Stimulated activated CD8-positive, alpha-beta memory T cell treated with anti-CD3 and anti-CD28 coated beads, Interleukin-15, amount 100 ng/mL, for 4 hours (primary cell): ENCODE data around the gene DMRTB1.

Experiments
- DNase-seq, 2 donors: peaks; one replicate each; pipeline ENCODE4 v3.0.0-alpha.2; 2020; ENCODE audit warnings: low read depth in 2 of 2

Gene DMRTB1

DNA sequence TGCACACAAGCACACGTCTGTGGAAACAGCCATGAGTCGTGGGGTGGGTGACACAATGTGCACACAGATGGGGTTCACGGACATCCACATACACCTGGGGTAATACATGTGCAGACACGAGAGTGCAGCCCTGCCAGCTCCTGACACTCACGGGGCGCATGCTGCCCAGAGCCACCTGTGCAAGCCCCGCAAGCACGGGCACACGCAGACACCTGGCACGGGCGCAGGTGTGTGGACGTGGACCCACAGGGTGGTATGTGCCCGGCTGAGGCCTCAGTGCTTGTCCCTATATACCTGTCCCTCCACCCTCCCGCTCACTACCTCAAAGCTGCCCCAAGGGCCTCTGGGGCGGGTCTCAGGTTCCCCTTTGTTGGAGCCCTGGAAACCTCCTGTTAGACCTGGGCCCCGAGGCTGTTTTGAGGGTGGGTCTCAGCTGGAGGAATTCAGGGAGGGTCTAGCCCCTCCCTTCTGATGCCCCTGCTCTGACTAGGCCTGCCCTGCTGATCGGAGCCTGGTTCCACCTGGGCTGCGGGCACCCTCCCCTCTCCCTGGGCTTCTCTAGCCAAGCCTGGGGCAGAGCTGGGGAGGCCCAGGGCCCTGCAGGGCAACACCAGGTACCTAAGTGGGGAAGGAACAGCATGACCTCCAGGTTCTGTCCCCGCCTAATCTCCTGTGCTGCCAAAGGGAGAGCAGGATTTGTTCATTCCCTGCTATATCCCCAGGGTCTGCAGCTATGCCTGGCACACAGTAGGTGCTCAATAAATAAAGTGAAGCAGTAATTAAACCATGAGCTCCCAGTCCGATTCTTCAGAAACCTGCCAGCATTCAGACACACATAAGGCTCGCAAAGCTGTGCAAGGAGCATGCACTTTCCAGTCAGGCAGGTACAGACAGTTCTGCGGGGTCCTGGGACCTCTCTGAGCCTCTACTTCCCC is 49.1 kb downstream of the DMRTB1 start:
- no peak for DNase-seq

DNA sequence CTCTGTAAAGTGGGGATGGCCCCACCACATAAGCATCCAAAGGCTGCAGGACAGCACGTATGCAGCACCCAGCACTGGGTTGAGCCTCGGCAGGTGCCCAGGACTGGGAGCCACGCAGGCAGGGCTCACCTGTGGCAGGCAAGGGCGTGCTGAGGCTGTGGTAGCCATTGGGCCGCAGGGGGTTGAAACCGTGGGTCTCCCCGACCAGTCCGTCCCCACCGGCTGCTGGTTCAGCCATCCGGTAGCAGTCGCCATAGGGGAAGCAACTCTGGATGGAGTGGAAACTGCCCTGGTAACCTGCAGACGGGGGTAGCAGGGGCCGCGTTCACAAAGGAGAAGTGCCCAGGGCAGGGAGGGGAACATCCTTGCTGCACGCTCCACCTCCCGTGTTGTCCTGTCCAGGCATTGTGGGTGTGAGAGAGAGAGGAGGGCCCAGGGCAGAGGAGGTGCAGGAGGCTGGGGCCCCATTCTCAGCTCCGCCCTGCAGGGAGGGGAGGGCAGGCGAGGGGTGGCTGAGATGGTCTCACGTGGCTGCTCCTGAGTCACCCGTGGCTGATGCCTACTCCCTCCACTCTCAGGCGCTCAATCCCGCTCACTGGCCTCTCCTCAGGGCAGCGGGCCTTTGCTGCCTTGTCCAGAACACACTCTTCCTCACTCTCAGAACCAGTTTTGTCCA is 49.9 kb downstream of the DMRTB1 start:
- DNase-seq = no peak

GRCh38 chr1:53509775-53510174 is 50.6 kb downstream of the DMRTB1 start:
- no peak for DNase-seq

DNA sequence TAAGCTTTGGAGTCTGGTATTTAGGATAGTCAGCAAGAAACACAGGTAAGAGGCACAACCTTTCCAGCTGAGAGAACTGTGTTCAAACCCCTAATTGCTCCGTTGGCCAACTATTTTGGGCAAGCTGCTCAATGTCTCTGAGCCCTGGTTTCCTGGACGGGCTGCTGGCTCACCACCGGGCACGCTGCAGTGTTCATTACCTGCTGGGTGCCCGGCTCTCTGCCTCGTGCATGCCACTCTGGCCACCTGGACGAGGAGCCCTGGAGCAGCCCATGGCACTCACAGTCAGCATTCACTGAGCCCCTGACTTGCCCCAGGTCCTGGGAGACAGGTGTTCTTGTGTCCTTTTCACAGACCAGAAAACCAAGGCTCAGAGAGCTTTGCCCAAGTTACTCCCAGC is 51.0 kb downstream of the DMRTB1 start:
- no peak for DNase-seq

DNA sequence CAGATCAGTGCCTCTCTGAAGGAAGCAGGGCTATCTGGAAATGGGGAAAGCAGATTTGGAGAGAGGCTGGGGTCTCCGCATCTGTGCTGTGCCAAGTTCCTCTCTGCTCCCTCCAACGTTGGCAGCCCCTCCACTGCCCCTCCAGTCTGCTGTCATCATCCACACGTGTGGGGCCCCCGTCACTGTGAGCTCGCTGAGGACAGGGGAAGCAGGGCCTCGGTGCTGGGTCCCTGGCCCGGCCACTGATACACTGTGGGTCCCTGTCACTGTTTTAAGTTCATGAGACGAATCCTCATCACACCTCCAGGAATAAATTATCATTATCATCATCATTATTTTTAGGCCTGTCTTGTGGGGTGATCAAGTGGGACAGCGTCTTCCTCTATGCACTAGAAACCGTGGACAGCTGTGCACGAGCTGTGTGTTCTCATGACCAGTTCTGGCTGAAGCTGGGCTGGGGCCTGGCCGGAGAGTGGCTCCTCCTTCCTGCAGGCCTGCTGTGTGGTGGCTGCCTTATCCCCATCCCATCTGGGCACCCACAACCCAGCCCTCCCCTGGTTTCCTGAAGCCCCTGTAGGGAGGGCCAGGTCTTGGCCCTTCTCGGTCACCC is 52.2 kb downstream of the DMRTB1 start:
- DNase-seq = no peak

DNA sequence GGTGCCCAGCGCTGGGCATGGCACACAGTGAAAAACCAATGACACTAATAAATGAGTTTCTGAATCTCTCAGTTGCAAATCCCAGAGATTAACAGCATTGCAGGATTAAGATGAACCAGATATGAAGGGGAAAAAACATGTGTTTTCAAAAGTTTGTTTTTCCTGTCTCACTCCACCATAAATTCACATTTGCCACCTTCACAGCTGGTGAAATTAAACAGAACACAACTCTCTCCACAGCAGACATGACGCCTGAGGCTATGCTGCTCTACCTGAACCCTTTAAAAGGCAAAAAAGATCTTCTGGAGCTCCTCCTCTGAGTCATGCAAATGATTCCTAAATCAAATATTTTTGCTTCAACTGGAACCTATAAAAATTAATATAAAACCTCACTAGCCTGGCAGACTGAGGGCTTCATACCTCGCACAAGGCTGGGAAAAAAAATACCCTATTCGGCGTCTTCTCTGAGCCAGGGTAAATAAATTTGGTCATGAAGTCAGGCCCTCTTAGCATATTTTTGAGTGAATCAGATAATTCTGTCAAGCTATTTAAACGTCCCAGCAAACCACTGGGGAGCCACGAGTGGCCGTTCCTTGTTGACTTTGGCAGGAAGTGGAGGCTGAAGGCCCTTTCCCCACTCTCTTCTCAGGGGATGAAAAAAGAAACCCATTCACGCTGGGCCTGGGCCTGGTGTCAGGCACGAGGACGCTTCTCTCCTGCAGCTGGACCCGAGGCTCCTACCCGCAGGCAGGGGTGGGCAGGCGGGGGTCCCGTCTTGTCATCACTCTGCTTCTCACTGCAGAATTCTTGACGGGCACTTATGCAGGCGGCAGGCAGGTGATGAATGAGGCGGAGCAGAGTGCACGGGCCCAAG is 53.0 kb downstream of the DMRTB1 start:
- no peak for DNase-seq

DNA sequence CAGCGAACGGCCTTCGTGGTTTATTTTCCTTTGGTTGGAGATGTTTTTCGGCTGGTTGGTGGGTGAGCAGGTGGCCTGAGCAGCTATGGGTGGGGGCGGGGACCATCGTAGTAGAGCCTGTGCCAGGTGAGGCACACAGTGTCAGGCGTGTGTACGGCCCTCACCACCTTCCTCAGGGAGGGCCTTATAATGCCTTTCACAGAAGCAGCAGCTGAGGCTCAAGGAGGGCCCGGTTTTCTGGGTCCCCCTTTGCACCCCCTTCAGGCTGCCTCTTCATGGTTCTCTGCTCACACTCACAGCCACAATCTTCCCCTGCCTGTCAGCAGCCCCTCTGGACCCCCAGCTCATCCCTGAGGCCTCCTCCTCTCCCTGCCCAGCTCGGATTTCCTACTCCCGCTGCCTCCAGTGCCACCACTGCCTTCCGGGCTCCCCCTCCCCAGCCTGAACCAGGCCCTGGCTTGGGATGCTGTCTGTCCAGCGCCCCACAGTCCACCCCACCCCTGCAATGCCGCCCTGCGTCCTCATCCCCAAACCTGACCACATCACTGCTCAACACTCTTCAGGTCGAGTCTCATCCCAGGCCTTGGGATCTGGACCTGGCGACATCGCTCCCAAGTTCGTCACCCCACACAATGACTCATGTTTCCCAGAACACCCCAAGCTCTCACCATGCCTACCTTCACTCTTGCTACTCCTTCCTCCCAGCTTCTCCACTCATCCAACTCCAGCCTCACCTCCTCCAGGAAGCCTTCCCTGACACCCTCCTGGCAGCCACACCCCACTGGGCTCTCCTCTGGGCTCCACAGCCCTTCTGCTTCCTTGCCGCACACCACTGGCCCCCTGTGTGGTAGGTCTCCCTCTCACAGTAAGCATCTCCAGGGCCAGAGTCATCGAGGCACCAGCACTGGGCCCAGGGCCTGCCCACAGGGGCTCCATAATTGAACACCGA is 53.9 kb downstream of the DMRTB1 start:
- no peak for DNase-seq

DNA sequence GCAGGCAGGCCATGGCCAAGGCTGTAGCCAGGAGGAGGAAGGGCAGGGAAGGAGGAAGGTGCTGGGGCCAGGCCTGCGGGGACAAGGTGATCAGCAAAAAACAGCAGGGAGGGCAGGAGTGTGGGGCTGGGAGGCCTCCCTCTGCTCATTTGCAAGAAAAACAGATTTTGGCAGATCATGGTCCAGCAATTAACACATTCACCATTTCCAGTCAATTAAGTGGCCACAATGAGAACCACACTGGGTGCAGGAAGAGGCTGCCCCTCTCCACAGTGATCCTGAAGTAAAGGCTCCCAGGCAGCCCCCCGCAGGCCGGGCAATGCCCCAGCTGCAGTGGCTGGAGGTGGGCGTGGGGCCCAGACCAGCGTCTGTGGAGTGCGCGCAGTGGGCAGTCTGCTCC is 54.6 kb downstream of the DMRTB1 start:
- DNase-seq = no peak

DNA sequence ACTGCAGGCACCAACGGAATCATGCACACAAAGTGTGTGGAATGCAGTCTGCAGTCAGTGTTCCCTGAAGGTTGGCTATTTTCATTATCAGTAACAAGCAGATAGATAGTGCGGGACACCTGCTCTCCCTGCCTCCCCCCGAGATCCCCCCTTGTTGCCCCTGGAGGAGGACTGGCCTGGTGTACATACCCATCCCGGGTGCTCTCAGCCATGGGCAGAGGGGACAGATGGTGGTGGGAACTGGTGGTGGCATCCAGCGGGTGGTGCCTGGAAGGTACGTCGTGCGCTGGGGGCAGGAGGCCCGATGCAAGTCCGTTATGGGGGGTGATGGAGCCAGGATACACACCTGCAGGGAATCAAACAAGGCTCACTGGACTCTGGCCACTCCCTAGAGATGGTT is 55.2 kb downstream of the DMRTB1 start:
- DNase-seq = no peak

DNA sequence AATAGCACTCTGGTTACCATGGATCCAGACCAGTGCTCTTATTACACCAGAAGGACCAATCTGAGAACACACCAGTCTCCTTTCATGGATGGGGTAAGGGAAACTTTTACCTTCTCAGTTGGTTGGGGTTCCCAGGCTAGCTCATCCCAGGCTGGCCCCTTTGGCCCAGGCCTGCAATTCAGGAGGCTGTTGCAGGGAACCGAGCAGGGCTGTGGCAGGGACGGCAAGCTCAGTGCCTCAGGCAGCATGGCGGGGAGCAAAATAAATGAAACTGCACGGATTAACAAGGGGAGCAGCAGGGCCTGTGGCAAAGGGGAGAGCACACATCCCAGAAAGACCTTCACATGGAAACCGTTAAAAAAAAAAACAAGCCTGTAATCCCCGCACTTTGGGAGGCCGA is 57.0 kb downstream of the DMRTB1 start:
- DNase-seq = no peak
